HG03108 (cell line): ENCODE results near the gene ABI3BP.

ENCODE experiments used
- ATAC-seq: cut with Tn5 transposase; IDR thresholded peaks from one replicate; pipeline ENCODE4 v1.9.1; 2021; ENCODE audit warnings: moderate library complexity; ENCODE audit not compliant: unreplicated experiment

ABI3BP gene

DNA sequence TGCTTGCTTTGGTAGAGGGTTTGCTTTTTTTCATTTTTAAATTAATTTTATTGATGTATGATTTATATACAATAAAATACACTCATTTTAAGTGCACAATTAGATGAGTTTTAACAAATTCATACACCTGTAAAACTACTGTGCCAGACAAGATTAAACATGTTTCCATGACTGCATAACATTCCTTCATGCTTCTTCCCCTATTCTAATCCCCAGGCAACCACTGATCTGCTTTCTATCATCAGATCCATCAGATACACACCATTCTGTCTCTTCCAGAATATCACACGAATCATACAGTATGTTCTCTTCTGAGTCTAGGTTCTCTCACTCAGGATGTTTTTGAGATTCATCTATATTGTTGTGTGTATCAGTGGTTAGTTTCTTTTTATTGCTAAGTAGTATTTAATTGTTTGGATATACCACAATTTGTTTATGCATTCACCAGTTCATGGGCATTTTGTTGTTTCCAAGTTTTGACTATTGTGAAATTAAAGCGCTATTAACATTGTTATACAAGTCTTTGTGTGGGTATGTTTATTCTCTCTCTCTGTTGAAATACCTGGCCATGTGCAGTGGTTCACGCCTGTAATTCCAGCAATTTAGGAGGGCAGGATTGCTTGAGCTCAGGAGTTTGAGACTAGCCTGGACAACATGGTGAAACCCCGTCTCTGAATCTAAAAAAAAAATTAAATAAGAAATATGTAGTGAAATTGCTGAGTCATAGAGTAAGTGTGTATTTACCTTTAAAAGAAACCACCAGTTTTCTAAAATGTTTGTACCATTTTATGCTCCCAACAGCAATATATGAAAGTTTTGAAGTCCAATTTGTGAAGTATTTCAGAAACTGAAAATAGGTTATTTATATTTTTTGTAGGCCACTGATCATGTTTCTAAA, 290.9 kb downstream of the ABI3BP start:
- ATAC-seq, result no peak

DNA sequence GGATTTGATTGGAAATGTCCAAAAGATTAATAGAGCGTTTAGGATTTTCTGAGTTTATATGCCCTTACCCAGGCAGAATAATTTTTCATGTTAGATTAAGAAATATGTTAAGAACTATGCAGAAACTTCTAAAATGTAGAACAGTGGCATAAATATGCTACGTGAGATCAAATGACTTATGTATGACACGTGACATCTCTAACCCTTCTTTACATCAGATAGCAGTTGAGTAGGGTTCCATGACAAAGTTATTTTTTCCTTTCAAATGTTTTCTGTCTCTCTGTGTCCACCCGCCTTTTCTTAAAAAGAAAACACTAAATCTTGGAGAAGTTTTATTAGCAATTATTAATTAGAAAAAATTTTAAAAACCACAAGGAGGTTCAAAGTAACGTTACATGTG, 292.5 kb downstream of the ABI3BP start:
- ATAC-seq, result no peak
